ENCODE data around the gene RGS4.

GRCh38 chr1:163056831-163057230, 12.3 kb upstream of the RGS4 start:
- no peak for TF ChIP-seq CTCF (IDR thresholded peaks at IDR 0.05; ENCODE audit: borderline replicate concordance, extremely low read depth, low read length, poor library complexity, severe bottlenecking)
- TF ChIP-seq EZH2 (IDR thresholded peaks at IDR 0.05; ENCODE audit: borderline replicate concordance, low read depth, low read length, severe bottlenecking): no peak
